ENCODE data around the gene PRDM16. TPM values are rescaled to one million over a fixed set of nuclear protein-coding genes. Genes with fewer than 3 reads are reported as not detected.

PRDM16 gene
- polyA plus RNA-seq, 2 of the 4 experiments (the other 2 are of a cell fraction): 0.03 to 0.35 TPM

GRCh38 chr1:3485016-3485415, 416.0 kb downstream of the PRDM16 start:
- Histone ChIP-seq H3K4me1 (peaks cover 16% of the 10 kb centered on the region), H3K4me3 (no peak overlapping the region), H3K27ac (no peak overlapping the region), H3K9me3 (peaks cover 4% of the 10 kb centered on the region; the same call in 1 of the 3 replicates), H3K4me2 (no peak overlapping the region)
- ChIA-PET POLR2A (no interaction called here), CTCF (interaction anchor here (0.8 to 9.5 kb wide), 7 partner anchors 17 to 136 kb away, joined by 3 to 77 read pairs (median 4); no protein-coding TSS in a partner anchor)
- DNase-seq (ENCODE audit: low read depth in 1 of 2, low spot score in 1 of 2): no peak
- ATAC-seq: no peak
- 90% methylated on average over 13 of the region's 14 CpGs for WGBS (ENCODE audit: missing lambda C conversion rate)
- no peak for TF ChIP-seq ZSCAN20 (CRISPR knock-in tag; IDR thresholded peaks at IDR 0.05)
- FAIRE-seq: no peak

Other genes starting within 250 kb of the PRDM16 start
- not detected in 2 replicates for gene ACTRT2, start 47.7 kb upstream of the PRDM16 start, polyA plus RNA-seq (2011; rRNA removed)
- not detected in 3 replicates for gene ACTRT2, start 47.7 kb upstream of the PRDM16 start, polyA plus RNA-seq (2017; fragmentation: RNase III; extraction: RNeasy Plus Mini Kit Qiagen cat#74134 plus additional on column Dnase treatment)

Data from A549 (cell line).